H1 (cell line): ENCODE data around the gene GBF1. TPM values are rescaled to one million over a fixed set of nuclear protein-coding genes. Genes with fewer than 3 reads are reported as not detected.

Experiments used
- CHD7 ChIP-seq: fragments of 300-600 bp; sonication (generic); IDR thresholded peaks from 2 replicates; pipeline ENCODE4 v1.7.1; 2012; ENCODE audit warnings: low read length, moderate library complexity, mild to moderate bottlenecking, inconsistent platforms; ENCODE audit not compliant: insufficient replicate concordance
- polyA plus RNA-seq, 7 experiments: library from polyadenylated mRNA; depleted of rRNA in 3 of 7; stranded (reverse) in 5 of 7; unstranded in 2 of 7; fragments of >200 nt in 5 of 7; fragments of 200-250 nt in 2 of 7; gene quantifications; 1 replicate in 5 of 7; 2 replicates in 1 of 7; 4 replicates in 1 of 7; pipeline versions ENCODE4 v1.2.1 to v1.2.3, GENCODE V29; 2011 to 2013; ENCODE audit warnings: missing spikeins in 2 of 7, mixed read lengths in 2 of 7
- total RNA-seq: library from RNA; stranded (reverse); fragmentation: NEBNext Ultra II Directional; extraction: Animal tissue kit (Norgen Biotek cat#: 25700); gene quantifications from 2 replicates; pipeline ENCODE4 v1.2.1, GENCODE V29; 2021

Gene GBF1
- total and polyA plus RNA-seq, 2 of the 8 experiments (the other 6 are each of a cell fraction or from before 2014, with no cell fraction given) = 11.0 to 25.5 TPM

- TF ChIP-seq CHD7 = no peak
These were observed 163.6 kb downstream of the GBF1 start (continued) for GRCh38 chr10:102408728-102409603.
